HUDEP-2 (cell line): ENCODE results near the gene HS6ST2.

Source experiments
- DNase-seq, 76 experiments: peaks; one replicate each; lab custom pipeline; 2025; ENCODE audit not compliant: unreplicated experiment in 76 of 76; lab: John Stamatoyannopoulos, UW

The HS6ST2 gene

DNA sequence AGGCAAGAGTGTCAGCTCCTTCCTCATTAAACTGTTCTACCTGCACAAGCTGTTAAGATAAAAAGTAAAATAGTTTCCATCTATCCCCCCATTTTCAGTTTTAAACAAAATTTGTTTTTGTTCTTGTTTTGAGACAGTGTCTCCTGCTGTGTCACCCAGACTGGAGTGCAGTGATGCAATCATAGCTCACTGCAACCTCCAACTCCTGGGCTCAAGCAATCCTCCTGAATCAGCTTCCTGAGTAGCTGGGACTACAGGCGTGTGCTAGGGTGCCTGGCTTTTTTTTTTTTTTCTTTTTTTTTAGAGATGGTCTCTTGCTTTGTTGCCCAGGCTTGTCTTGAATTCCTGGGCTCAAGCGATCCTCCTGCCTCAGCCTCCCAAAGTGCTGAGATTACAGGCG is 105.4 kb downstream of the HS6ST2 start:
- no peak for DNase-seq

DNA sequence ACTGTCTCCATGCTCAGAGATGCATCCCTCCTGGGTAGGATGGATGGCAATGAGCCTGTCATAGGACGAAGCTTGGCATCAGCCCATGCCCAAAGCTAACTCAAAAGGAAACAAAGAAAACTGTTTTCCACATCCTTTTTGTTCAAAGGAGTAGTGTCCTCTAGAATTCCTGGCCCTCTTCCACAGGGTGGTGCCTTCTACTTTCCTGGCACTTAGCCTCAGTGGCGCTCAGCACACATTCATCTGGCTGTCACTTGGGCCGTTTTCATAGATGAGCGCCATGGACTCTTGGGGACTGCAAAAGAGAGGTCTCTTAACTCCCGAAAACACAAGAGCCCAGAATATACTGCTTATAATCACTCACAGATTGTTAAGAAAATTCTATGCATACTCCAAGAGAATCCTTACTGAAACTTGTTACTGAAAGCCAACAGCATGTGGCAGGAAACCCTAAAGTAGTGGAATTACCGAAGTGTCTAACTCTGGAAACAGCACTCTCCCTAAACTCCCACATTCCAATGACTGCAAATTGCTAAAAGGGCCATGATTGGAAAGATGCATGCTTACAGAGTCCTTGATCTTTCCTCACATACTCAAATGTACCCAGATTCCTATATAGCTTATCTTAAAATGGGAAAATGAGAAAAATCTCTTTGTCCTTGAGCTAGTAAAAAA is 110.0 kb downstream of the HS6ST2 start:
- DNase-seq = no peak

DNA sequence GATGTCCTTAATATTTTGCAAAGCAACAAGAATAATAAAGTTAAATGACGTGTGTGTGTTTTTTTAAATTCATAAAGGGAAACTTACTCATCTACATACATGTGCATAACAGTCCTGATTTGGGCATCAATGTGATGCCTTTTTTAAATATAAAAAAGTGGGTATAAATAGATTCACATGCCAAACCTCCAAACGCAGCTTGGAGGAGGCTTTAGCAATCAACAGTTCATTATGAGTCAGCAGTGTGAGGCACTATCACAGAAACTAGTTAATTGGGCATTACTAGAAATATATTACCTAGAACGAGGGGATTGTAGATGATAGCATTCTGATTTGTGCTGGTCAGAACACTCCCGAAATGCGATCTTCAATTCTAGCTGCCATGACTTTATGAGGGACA is 115.1 kb downstream of the HS6ST2 start:
- DNase-seq = no peak

- no peak for DNase-seq
These were observed 115.8 kb downstream of the HS6ST2 start for GRCh38 chrX:132842460-132843238.

GRCh38 chrX:132837967-132838366 is 120.5 kb downstream of the HS6ST2 start:
- DNase-seq = no peak

DNA sequence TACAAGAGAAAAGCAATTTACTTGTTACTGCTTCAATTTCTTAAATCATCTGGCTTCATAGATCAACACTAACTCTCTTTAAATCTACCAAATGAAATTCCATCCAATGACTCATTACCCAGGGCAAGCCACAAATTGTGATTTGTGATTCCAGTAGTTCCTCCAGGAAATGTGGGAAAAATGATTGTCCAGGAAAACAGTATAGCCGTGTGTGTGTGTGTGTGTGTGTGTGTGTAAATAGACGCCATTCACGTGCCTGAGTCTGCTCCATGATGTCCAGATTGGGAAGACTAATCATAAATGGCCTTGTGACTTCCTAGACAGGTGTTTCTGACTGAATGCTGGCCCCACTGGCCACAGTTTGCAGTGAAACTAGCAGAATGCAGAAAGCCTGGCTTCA is 121.3 kb downstream of the HS6ST2 start:
- no peak for DNase-seq

GRCh38 chrX:132836471-132836870 is 122.0 kb downstream of the HS6ST2 start:
- no peak for DNase-seq

GRCh38 chrX:132834741-132835140 is 123.7 kb downstream of the HS6ST2 start:
- no peak for DNase-seq

GRCh38 chrX:132834109-132834508 is 124.3 kb downstream of the HS6ST2 start:
- DNase-seq = no peak

DNA sequence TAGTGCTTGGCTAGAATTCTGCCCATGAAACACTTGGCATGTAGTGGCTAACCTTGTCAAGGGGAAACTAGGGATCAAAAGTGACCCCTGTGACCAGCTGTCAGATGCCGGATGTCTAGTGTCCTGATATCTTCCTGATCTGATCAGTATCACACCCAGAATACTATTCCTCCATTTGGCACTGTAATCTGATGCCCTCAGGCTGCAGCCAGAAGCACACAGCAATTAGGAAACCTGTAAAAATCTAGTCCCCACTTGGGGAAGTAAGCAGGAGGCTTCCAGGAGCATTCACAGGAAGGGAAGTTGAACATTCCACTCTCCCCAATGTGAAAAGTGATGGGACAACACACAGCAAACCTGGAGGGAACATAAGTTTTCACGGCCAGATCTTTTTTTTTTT is 125.1 kb downstream of the HS6ST2 start:
- no peak for DNase-seq

GRCh38 chrX:132831336-132831973 is 127.0 kb downstream of the HS6ST2 start:
- no peak for DNase-seq

DNA sequence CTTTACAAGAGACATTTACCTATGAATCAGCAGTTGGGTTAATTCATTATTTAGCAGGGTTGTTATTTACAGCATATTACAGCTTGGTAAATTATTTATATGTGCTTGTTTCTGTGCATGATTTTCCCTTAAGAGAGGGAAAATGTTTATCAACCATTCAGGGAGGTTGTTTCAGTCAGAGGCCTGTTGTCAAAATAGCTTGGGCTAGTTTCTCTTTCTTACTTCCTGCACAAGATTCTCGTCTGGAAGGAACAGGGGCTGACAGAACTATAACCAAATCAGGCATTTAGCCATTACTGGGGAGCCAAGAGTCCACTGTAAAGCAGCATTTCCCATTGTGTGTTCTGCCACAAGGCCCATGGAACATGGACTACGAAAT is 135.8 kb downstream of the HS6ST2 start:
- no peak for DNase-seq

GRCh38 chrX:132821974-132822633 is 136.3 kb downstream of the HS6ST2 start:
- no peak for DNase-seq

GRCh38 chrX:132820675-132821074 is 137.8 kb downstream of the HS6ST2 start:
- no peak for DNase-seq

DNA sequence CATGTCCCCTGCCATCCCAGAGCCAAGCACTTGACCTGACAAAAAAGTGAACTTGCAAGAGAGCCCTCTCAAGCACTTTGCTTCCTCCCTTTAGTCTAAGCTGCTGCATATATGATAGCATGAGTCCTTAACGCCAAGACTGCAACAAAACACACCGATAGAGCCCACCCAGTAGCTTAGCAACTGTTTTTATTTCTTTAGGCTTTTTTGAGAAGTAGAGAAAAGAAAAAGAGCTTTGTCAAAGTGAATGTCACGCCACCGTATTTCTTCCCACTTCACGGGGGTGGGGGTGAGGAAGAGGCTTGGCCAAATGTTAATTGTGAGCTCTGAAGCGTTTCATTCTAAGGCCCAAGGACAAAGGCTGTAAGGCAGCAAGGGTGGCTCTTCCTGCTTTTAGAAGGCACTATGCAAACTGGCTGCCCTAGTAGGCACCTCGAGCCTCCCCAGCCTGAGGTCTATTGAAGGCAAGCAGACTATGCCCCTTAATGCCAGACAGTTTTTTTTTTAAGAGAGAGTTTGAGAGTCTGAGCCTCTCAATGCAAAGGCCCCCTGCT is 138.6 kb downstream of the HS6ST2 start:
- DNase-seq = no peak

GRCh38 chrX:132818638-132819037 is 139.8 kb downstream of the HS6ST2 start:
- no peak for DNase-seq

DNA sequence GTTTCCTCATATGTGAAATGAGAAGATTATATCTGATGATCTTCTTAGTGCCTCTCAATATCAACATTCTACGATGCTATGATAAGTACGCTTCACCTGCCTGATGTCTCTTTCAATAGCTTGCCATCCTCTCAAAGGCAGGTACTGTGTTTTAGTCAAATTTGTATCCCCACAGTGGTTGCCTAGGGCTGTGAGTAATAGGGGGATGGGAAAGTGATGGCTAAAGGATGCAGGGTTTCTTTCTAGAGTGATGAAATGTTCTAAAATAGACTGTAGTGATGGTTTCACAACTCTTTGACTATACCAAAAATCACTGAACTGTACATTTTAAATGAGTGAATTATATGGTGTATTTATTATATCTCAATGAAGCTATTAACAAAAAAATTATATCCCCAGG is 142.8 kb downstream of the HS6ST2 start:
- DNase-seq = no peak

- no peak for DNase-seq
These were observed 147.3 kb downstream of the HS6ST2 start for GRCh38 chrX:132810964-132811712.

DNA sequence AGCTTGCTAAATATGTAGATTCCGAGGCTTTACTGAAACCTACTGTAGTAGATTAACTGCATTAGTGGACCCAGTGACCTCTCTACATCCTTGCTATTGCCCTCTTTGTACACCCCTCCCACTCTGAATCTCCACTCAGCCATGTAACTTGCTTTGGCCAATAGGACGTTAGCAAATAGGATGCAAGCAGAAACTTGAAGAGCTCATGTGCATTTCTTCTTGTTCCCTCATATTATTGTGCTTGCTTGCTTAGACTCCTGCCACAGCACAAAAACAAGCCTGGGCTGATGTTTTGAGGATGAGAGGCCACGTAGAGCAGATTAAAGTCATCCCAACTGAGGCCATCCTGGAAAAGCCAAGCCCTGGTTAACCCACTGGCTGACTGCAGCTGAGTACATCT is 147.9 kb downstream of the HS6ST2 start:
- DNase-seq = no peak

- no peak for DNase-seq
These were observed 148.8 kb downstream of the HS6ST2 start for GRCh38 chrX:132809581-132809980.
